IPS-18a (cell line): Measurements from ENCODE around the gene TNPO1.

Experiments
- H3K27ac ChIP-seq: one replicate; pipeline ENCODE4 v1.5.1; 2013; ENCODE audit warnings: low read length
- H3K27me3 ChIP-seq: one replicate; pipeline ENCODE4 v1.6.1; 2013; ENCODE audit warnings: mild to moderate bottlenecking, low read length; ENCODE audit not compliant: control insufficient read depth, insufficient read depth
- H3K36me3 ChIP-seq: one replicate; pipeline ENCODE4 v1.6.1; 2013; ENCODE audit warnings: low read depth, low read length; ENCODE audit not compliant: control insufficient read depth
- H3K4me1 ChIP-seq: one replicate; pipeline ENCODE4 v1.6.1; 2013; ENCODE audit warnings: low read depth, low read length; ENCODE audit not compliant: control insufficient read depth
- H3K4me3 ChIP-seq: one replicate; pipeline ENCODE4 v1.5.1; 2013; ENCODE audit warnings: low read length
- H3K9ac ChIP-seq: one replicate; pipeline ENCODE4 v1.6.1; 2013; ENCODE audit warnings: mild to moderate bottlenecking, low read length, moderate library complexity
- H3K9me3 ChIP-seq: one replicate; pipeline ENCODE4 v1.6.1; 2013; ENCODE audit warnings: low read depth, low read length; ENCODE audit not compliant: control insufficient read depth

TNPO1 gene

GRCh38 chr5:72841756-72842535 is 25.5 kb downstream of the TNPO1 start:
- H3K27ac ChIP-seq = no peak overlapping the region
- H3K9me3 ChIP-seq = no peaks in the 10 kb centered on the region
- no peak overlapping the region for H3K9ac ChIP-seq
- no peaks in the 10 kb centered on the region for H3K36me3 ChIP-seq
- H3K4me1 ChIP-seq = peaks cover 15% of the 10 kb centered on the region
- no peak overlapping the region for H3K4me3 ChIP-seq
- no peaks in the 10 kb centered on the region for H3K27me3 ChIP-seq

- Histone ChIP-seq H3K4me3 (no peak overlapping the region), H3K4me1 (peaks cover 23% of the 10 kb centered on the region), H3K9me3 (no peaks in the 10 kb centered on the region), H3K36me3 (no peaks in the 10 kb centered on the region), H3K27ac (no peak overlapping the region), H3K9ac (no peak overlapping the region), H3K27me3 (no peaks in the 10 kb centered on the region)
These were observed 26.4 kb downstream of the TNPO1 start for GRCh38 chr5:72842816-72843215.

GRCh38 chr5:72844218-72844603 is 27.8 kb downstream of the TNPO1 start:
- Histone ChIP-seq H3K27me3 (no peaks in the 10 kb centered on the region), H3K4me3 (no peak overlapping the region), H3K36me3 (no peaks in the 10 kb centered on the region), H3K27ac (no peak overlapping the region), H3K4me1 (peaks cover 23% of the 10 kb centered on the region), H3K9ac (no peak overlapping the region), H3K9me3 (no peaks in the 10 kb centered on the region)

GRCh38 chr5:72845889-72846288 is 29.4 kb downstream of the TNPO1 start:
- H3K36me3 ChIP-seq = no peaks in the 10 kb centered on the region
- no peaks in the 10 kb centered on the region for H3K9me3 ChIP-seq
- no peak overlapping the region for H3K27ac ChIP-seq
- no peak overlapping the region for H3K9ac ChIP-seq
- H3K4me1 ChIP-seq = peaks cover 32% of the 10 kb centered on the region
- H3K4me3 ChIP-seq = no peak overlapping the region
- no peaks in the 10 kb centered on the region for H3K27me3 ChIP-seq

- peaks cover 32% of the 10 kb centered on the region for H3K4me1 ChIP-seq
- H3K36me3 ChIP-seq = peaks cover 1% of the 10 kb centered on the region
- H3K4me3 ChIP-seq = no peak overlapping the region
- H3K9me3 ChIP-seq = no peaks in the 10 kb centered on the region
- no peak overlapping the region for H3K9ac ChIP-seq
- no peaks in the 10 kb centered on the region for H3K27me3 ChIP-seq
- H3K27ac ChIP-seq = no peak overlapping the region
These were observed 30.0 kb downstream of the TNPO1 start for GRCh38 chr5:72846483-72846882.

- peak overlapping the region; percentile 99 for H3K9ac ChIP-seq
These were observed 31.0 kb downstream of the TNPO1 start for GRCh38 chr5:72847439-72847838.

GRCh38 chr5:72847989-72848473 is 31.6 kb downstream of the TNPO1 start:
- Histone ChIP-seq H3K27ac (peak overlapping the region; percentile 90), H3K9me3 (no peaks in the 10 kb centered on the region), H3K4me1 (peaks cover 25% of the 10 kb centered on the region), H3K9ac (peak overlapping the region; percentile 99), H3K36me3 (peaks cover 14% of the 10 kb centered on the region), H3K4me3 (peak overlapping the region; percentile 95), H3K27me3 (no peaks in the 10 kb centered on the region)

More at GRCh38 chr5:72847439-72847838, 31.0 kb downstream of the TNPO1 start:
- Histone ChIP-seq H3K36me3 (peaks cover 9% of the 10 kb centered on the region), H3K27me3 (no peaks in the 10 kb centered on the region), H3K27ac (no peak overlapping the region), H3K4me3 (peak overlapping the region; percentile 95), H3K4me1 (peaks cover 31% of the 10 kb centered on the region), H3K9me3 (no peaks in the 10 kb centered on the region)

- no peaks in the 10 kb centered on the region for H3K27me3 ChIP-seq
- no peaks in the 10 kb centered on the region for H3K9me3 ChIP-seq
- H3K9ac ChIP-seq = peak overlapping the region; percentile 99
- H3K36me3 ChIP-seq = peaks cover 21% of the 10 kb centered on the region
- H3K27ac ChIP-seq = peak overlapping the region; percentile 90
- peaks cover 24% of the 10 kb centered on the region for H3K4me1 ChIP-seq
- H3K4me3 ChIP-seq = peak overlapping the region; percentile 95
These were observed 32.3 kb downstream of the TNPO1 start for GRCh38 chr5:72848474-72849428.

GRCh38 chr5:72849546-72849945 is 33.1 kb downstream of the TNPO1 start:
- H3K27ac ChIP-seq = no peak overlapping the region
- H3K9ac ChIP-seq = peak overlapping the region; percentile 86
- H3K4me3 ChIP-seq = peak overlapping the region; percentile 89
- peaks cover 24% of the 10 kb centered on the region for H3K4me1 ChIP-seq
- no peaks in the 10 kb centered on the region for H3K9me3 ChIP-seq
- no peaks in the 10 kb centered on the region for H3K27me3 ChIP-seq
- H3K36me3 ChIP-seq = peaks cover 26% of the 10 kb centered on the region

GRCh38 chr5:72850113-72850512 is 33.7 kb downstream of the TNPO1 start:
- Histone ChIP-seq H3K36me3 (peaks cover 30% of the 10 kb centered on the region), H3K9ac (no peak overlapping the region), H3K9me3 (no peaks in the 10 kb centered on the region), H3K4me1 (peaks cover 24% of the 10 kb centered on the region), H3K4me3 (peak overlapping the region; percentile 89), H3K27me3 (no peaks in the 10 kb centered on the region), H3K27ac (no peak overlapping the region)

- peaks cover 53% of the 10 kb centered on the region for H3K36me3 ChIP-seq
- H3K27ac ChIP-seq = no peak overlapping the region
- H3K9me3 ChIP-seq = no peaks in the 10 kb centered on the region
- no peak overlapping the region for H3K4me3 ChIP-seq
- peaks cover 14% of the 10 kb centered on the region for H3K4me1 ChIP-seq
- no peak overlapping the region for H3K9ac ChIP-seq
- no peaks in the 10 kb centered on the region for H3K27me3 ChIP-seq
These were observed 35.9 kb downstream of the TNPO1 start for GRCh38 chr5:72852356-72852755.
